Small intestine (tissue), 7 donors: ENCODE data around the gene TMC6. TPM values are rescaled to one million over a fixed set of nuclear protein-coding genes. Genes with fewer than 3 reads are reported as not detected.
"Not testable (repeated sequence)": the region's sequence is repeated elsewhere in the genome, so short reads cannot be mapped to it uniquely, and the experiment has no call there.

Source experiments
- DNase-seq, 2 donors: peaks; one replicate each; pipeline versions ENCODE4 v3.0.0 to v3.0.0-alpha.2; 2013
- FAIRE-seq: peaks from 2 replicates; lab custom pipeline; 2012; peaks lifted over from hg19 to GRCh38; lab: Jason Lieb, UNC
- H3K27ac ChIP-seq, 3 donors: one replicate each; pipeline ENCODE4 v1.5.1; 2013; ENCODE audit warnings: low read length in 2 of 3, mild to moderate bottlenecking in 2 of 3, control low read depth in 1 of 3, inconsistent platforms in 1 of 3, low read depth in 1 of 3, moderate library complexity in 1 of 3
- H3K27me3 ChIP-seq, 3 donors: one replicate each; pipeline ENCODE4 v1.6.1; 2013; ENCODE audit warnings: low read length in 3 of 3, inconsistent platforms in 1 of 3; ENCODE audit not compliant: control insufficient read depth in 3 of 3, insufficient read depth in 3 of 3
- H3K36me3 ChIP-seq, 3 donors: one replicate each; pipeline ENCODE4 v1.6.1; 2013; ENCODE audit warnings: low read length in 3 of 3, inconsistent platforms in 1 of 3, low read depth in 1 of 3, mild to moderate bottlenecking in 1 of 3, moderate library complexity in 1 of 3; ENCODE audit not compliant: control insufficient read depth in 3 of 3, insufficient read depth in 2 of 3
- H3K4me1 ChIP-seq, 3 donors: one replicate each; pipeline ENCODE4 v1.6.1; 2013; ENCODE audit warnings: low read length in 2 of 3, inconsistent platforms in 1 of 3, low read depth in 1 of 3, mild to moderate bottlenecking in 1 of 3, moderate library complexity in 1 of 3; ENCODE audit not compliant: control insufficient read depth in 3 of 3, insufficient read depth in 2 of 3
- H3K4me3 ChIP-seq, 3 donors: one replicate each; pipeline ENCODE4 v1.5.1; 2013; ENCODE audit warnings: low read length in 3 of 3, control low read depth in 1 of 3, inconsistent platforms in 1 of 3, low read depth in 1 of 3, mild to moderate bottlenecking in 1 of 3, moderate library complexity in 1 of 3
- H3K9me3 ChIP-seq, 2 donors: one replicate each; pipeline ENCODE4 v1.6.1; 2013; ENCODE audit warnings: low read depth in 1 of 2, low read length in 1 of 2; ENCODE audit not compliant: control insufficient read depth in 2 of 2, insufficient read depth in 1 of 2
- WGBS, 3 donors: extraction: QIAGEN DNeasy Blood & Tissue Kit; methylation state at CpG; one replicate each; pipeline ENCODE4 v1.1.7; 2013; 5-methylcytosine and 5-hydroxymethylcytosine counted together
- polyA plus RNA-seq, 4 donors: library from polyadenylated mRNA; stranded (reverse) in 3 of 4; unstranded in 1 of 4; fragments of 200-250 nt in 3 of 4; fragments of 120-200 nt in 1 of 4; gene quantifications; one replicate each; pipeline versions ENCODE4 v1.2.1 to v1.2.3, GENCODE V29; 2013
- donor health status: healthy with polysubstance abuse.
- donor health status: control.
- donor health status: control.
- donor health status: Bipolar disorder and iron deficiency.
- donor health status: healthy.

TMC6 gene
- polyA plus RNA-seq, 4 donors, result 29.7 to 69.6 (median 50.5) TPM

DNA sequence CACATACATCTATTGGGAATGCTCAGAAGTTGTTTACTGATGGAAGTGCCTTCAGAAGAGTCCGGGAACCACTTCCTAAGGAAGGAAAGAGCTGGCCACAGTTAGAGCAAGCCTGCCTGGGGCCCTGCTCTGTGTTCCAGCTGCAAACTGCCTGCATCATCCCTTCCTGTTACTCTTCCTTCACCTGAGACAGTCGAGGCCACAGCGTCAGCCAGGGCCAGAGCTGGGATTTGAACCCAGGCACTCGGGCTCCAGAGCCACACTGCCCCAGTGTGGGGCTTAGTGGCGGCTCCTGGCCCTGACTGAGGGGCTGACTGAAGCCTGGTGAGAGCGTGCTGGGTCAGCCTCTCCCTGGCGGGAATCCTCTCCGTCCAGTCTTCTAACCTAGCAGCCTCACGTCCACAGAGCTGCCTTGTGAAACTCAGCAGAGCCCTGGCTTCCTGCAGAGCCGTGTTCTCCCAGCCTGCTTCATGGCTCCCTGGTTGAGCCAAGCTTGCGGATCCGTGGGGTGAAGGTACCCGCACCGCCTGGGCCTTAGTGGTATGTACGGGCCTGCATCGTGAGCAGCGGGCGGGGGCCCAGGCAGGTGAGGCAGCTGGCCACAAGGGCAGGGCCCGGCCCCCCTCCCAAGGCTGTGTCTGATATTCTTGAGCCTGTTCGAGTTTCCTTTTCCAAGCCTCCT lies 13.0 kb upstream of the TMC6 start:
- WGBS, 3 donors, result 54 to 72% (median 55%) methylated on average over 15 to 20 of the region's 20 CpGs
- no peak for DNase-seq
- peak overlapping the region in 2 of 3 donors; percentile 38 to 44 for H3K27ac ChIP-seq
- H3K4me1 ChIP-seq, result peaks cover 3 to 74% (median 7%) of the 10 kb centered on the region in 3 donors
- FAIRE-seq, result no peak
- H3K4me3 ChIP-seq, result no peak overlapping the region
- peaks cover 0 to 5% (median 2%) of the 10 kb centered on the region in 3 donors for H3K36me3 ChIP-seq
- no peaks in the 10 kb centered on the region for H3K27me3 ChIP-seq
- H3K9me3 ChIP-seq, result no peaks in the 10 kb centered on the region

DNA sequence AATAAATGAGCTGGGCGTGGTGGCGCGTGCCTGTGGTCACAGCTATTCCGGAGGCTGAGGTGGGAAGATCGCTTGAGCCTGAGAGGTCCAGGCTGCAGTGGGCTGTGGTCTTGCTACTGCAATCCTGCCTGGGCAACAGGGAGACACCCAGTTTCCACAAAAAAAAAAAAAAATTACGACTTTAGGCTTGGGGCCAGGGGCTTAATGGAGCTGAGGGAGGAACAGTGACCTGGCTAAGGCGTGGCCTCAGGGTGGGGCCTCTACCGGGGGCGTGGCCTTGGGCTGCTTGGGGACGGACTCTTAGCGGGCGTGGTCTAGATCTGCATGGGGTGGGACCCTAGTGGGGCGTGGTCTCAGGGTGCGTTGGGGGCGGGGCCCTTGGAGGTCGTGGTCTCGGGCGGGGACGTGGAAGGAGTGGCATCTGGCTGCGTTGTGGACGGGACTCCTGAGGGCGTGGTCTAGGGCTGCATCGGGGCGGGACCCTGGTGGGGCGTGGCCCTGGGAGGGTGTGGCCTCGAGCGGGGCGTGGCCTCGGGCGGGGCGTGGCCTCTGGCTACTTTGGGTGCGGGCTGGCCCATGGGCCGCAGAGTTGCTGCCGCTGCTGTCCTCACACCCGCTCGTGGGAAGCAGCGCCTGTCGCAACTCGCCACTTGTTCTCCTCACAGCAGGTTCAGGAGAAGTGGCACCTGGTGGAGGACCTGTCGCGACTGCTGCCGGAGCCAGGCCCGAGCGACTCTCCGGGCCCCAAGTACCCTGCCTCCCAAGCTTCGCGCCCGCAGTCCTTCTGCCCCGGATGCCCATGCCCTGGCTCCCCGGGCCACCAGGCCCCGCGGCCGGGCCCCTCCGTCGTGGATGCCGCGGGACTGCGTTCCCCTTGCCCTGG lies 11.9 kb upstream of the TMC6 start:
- 22 to 30% (median 23%) methylated on average over 34 to 58 of the region's 58 CpGs for WGBS, 3 donors
- Histone ChIP-seq H3K4me3 (peak overlapping the region in 1 of 3 donors; percentile 36), H3K27ac (peak overlapping the region in 2 of 3 donors; percentile 47 to 70), H3K27me3 (no peaks in the 10 kb centered on the region), H3K4me1 (peaks cover 3 to 63% (median 7%) of the 10 kb centered on the region in 3 donors), H3K9me3 (no peaks in the 10 kb centered on the region), H3K36me3 (peaks cover 0 to 2% (median 2%) of the 10 kb centered on the region in 3 donors)
- FAIRE-seq, result no peak
- peak; percentile 98 to 99 for DNase-seq

DNA sequence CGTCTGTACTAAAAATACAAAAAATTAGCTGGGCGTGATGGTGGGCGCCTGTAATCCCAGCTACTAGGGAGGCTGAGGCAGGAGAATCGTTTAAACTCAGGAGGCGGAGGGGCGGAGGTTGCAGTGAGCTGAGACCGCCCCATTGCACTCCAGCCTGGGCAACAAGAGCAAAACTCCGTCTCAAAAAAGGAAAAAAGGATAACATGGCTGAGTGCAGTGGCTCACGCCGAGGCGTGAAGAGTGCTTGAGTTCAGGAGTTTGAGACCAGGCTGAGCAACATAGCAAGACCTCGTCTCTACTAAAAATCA lies 11.3 kb upstream of the TMC6 start:
- DNase-seq, FAIRE-seq, H3K36me3 ChIP-seq, H3K9me3 ChIP-seq, H3K27me3 ChIP-seq, H3K4me3 ChIP-seq: not testable (repeated sequence)
- H3K27ac ChIP-seq, result peak overlapping the region in 2 of 3 donors; percentile 25 to 47
- WGBS, 3 donors, result 63 to 80% (median 66%) methylated on average over 12 of the region's 12 CpGs
- peaks cover 3 to 57% (median 4%) of the 10 kb centered on the region in 3 donors for H3K4me1 ChIP-seq

- DNase-seq (no peak), FAIRE-seq (no peak)
- Histone ChIP-seq H3K4me1 (peaks cover 0 to 43% (median 3%) of the 10 kb centered on the region in 3 donors), H3K4me3 (no peak overlapping the region), H3K27ac (no peak overlapping the region), H3K27me3 (no peaks in the 10 kb centered on the region), H3K36me3 (peaks cover 0 to 2% (median 2%) of the 10 kb centered on the region in 3 donors), H3K9me3 (no peaks in the 10 kb centered on the region)
- WGBS, 3 donors, result 79 to 84% (median 81%) methylated on average over 17 of the region's 17 CpGs
These were observed 9.9 kb upstream of the TMC6 start for GRCh38 chr17:78138204-78139060.

- peak in 1 of 2 donors; percentile 45 for DNase-seq
- WGBS, 3 donors, result 40 to 54% (median 49%) methylated on average over 25 to 26 of the region's 26 CpGs
- peaks cover 0 to 42% (median 3%) of the 10 kb centered on the region in 3 donors for H3K4me1 ChIP-seq
- H3K27me3 ChIP-seq, result no peaks in the 10 kb centered on the region
- no peak overlapping the region for H3K4me3 ChIP-seq
- H3K36me3 ChIP-seq, result peaks cover 0 to 2% (median 2%) of the 10 kb centered on the region in 3 donors
- H3K9me3 ChIP-seq, result no peaks in the 10 kb centered on the region
- FAIRE-seq, result no peak
- H3K27ac ChIP-seq, result peak overlapping the region in 1 of 3 donors; percentile 27
These were observed 9.0 kb upstream of the TMC6 start for GRCh38 chr17:78137392-78138203.

DNA sequence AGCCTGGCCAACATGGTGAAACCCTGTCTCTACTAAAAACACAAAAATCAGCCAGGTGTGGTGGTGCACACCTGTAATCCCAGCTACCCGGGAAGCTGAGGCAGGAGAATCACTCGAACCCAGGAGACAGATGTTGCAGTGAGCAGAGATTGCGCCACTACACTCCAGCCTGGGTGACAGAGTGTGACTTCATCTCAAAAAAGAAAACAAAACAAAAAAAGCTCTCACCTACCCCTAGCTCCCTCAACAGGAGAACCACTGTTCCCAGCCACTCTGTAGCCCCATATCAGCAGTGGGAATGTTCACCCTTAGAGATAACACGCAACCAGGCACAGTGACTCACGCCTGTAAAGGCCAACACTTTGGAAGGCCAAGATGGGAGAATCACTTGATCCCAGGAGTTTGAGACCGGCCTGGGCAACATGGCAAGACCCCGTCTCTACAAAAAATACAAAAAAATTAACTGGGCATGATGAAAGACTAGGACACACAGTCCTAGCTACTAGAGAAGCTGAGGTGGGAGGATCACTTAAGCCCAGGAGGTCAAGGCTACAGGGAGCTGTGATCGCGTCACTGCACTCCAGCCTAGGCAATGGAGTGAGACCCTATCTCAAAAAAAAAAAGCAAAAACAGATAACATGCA lies 7.4 kb upstream of the TMC6 start:
- DNase-seq, result peak in 1 of 2 donors; percentile 51
- Histone ChIP-seq H3K4me3 (no peak overlapping the region), H3K9me3 (no peaks in the 10 kb centered on the region), H3K27me3 (peaks cover 0 to 4% (median 0%) of the 10 kb centered on the region in 3 donors), H3K4me1 (peaks cover 0 to 37% (median 3%) of the 10 kb centered on the region in 3 donors), H3K36me3 (no peaks in the 10 kb centered on the region), H3K27ac (no peak overlapping the region)
- FAIRE-seq, result no peak
- 84 to 90% (median 88%) methylated on average over 9 of the region's 9 CpGs for WGBS, 3 donors

DNA sequence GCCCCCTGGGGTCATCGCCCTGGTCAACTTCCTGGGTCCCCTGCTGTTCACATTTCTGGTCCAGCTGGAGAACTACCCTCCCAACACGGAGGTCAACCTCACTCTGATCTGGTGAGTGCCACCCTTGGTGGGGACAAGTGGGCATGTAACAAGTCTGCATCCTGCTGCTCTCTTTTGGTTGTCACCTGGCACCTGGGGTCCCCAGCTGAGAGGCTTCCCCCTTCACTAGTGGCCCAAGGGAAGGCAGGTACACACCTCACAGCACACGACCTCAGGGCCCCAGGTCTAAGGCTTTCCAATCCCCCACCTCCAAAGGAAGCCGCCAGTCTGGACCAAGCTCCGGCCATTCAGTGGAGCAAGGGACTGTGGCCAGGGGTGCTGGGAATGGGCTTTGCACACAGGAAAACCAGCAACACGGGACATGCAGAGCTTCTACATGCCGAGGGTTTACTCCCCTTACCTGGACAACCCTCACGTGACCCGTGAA lies 6.4 kb upstream of the TMC6 start:
- DNase-seq (no peak), FAIRE-seq (no peak)
- Histone ChIP-seq H3K9me3 (no peaks in the 10 kb centered on the region), H3K27me3 (peaks cover 0 to 11% (median 0%) of the 10 kb centered on the region in 3 donors), H3K27ac (no peak overlapping the region), H3K4me1 (peaks cover 0 to 34% (median 0%) of the 10 kb centered on the region in 3 donors), H3K36me3 (no peaks in the 10 kb centered on the region), H3K4me3 (no peak overlapping the region)
- WGBS, 3 donors, result 76 to 83% (median 79%) methylated on average over 9 of the region's 9 CpGs
